ENCODE results near the gene TMEM271. TPM values are rescaled to one million over a fixed set of nuclear protein-coding genes. Genes with fewer than 3 reads are reported as not detected.

Gene TMEM271
- total RNA-seq, 1 donor from 2014 or later: not detected

- Histone ChIP-seq H3K27ac (no peak overlapping the region), H3K9me3 (no peaks in the 10 kb centered on the region), H3K4me3 (no peak overlapping the region), H3K4me1 (no peaks in the 10 kb centered on the region), H3K27me3 (peaks cover 47% of the 10 kb centered on the region), H3K36me3 (no peaks in the 10 kb centered on the region)
- no peak for TF ChIP-seq CTCF (IDR thresholded peaks at IDR 0.05)
- intact Hi-C loops (cut with DNase I): no loop called here
- ATAC-seq (no peak), DNase-seq (no peak)
These were observed 6.0 kb downstream of the TMEM271 start for GRCh38 chr4:569958-570667.

- no peak for TF ChIP-seq CTCF (IDR thresholded peaks at IDR 0.05)
- intact Hi-C loops (cut with DNase I): no loop called here
- H3K4me1 ChIP-seq: no peaks in the 10 kb centered on the region
- H3K9me3 ChIP-seq: no peaks in the 10 kb centered on the region
- no peak for DNase-seq
- H3K4me3 ChIP-seq: no peak overlapping the region
- no peaks in the 10 kb centered on the region for H3K36me3 ChIP-seq
- ATAC-seq: no peak
- no peak overlapping the region for H3K27ac ChIP-seq
- H3K27me3 ChIP-seq: peaks cover 37% of the 10 kb centered on the region
These were observed 7.1 kb downstream of the TMEM271 start for GRCh38 chr4:568962-569361.

GRCh38 chr4:568351-568652, 7.8 kb downstream of the TMEM271 start:
- Histone ChIP-seq H3K36me3 (no peaks in the 10 kb centered on the region), H3K4me1 (no peaks in the 10 kb centered on the region), H3K27ac (no peak overlapping the region), H3K4me3 (no peak overlapping the region), H3K9me3 (no peaks in the 10 kb centered on the region), H3K27me3 (peaks cover 32% of the 10 kb centered on the region)
- DNase-seq (no peak), ATAC-seq (peak; percentile 12)
- intact Hi-C loops (cut with DNase I): no loop called here
- no peak for TF ChIP-seq CTCF (IDR thresholded peaks at IDR 0.05)

- H3K4me3 ChIP-seq: no peak overlapping the region
- DNase-seq (no peak), ATAC-seq (no peak)
- intact Hi-C loops (cut with DNase I): no loop called here
- no peak for TF ChIP-seq CTCF (IDR thresholded peaks at IDR 0.05)
- H3K9me3 ChIP-seq: no peaks in the 10 kb centered on the region
- peaks cover 26% of the 10 kb centered on the region for H3K27me3 ChIP-seq
- no peak overlapping the region for H3K27ac ChIP-seq
- no peaks in the 10 kb centered on the region for H3K4me1 ChIP-seq
- no peaks in the 10 kb centered on the region for H3K36me3 ChIP-seq
These were observed 8.4 kb downstream of the TMEM271 start for GRCh38 chr4:567457-568350.

GRCh38 chr4:566508-567295, 9.4 kb downstream of the TMEM271 start:
- DNase-seq (no peak), ATAC-seq (no peak)
- intact Hi-C loops (cut with DNase I): no loop called here
- peaks cover 16% of the 10 kb centered on the region for H3K27me3 ChIP-seq
- no peaks in the 10 kb centered on the region for H3K36me3 ChIP-seq
- no peak overlapping the region for H3K4me3 ChIP-seq
- no peak overlapping the region for H3K27ac ChIP-seq
- no peak for TF ChIP-seq CTCF (IDR thresholded peaks at IDR 0.05)
- H3K4me1 ChIP-seq: no peaks in the 10 kb centered on the region
- no peaks in the 10 kb centered on the region for H3K9me3 ChIP-seq

Measured in upper lobe of right lung (tissue), 1 donor.